NCI-H446 (cell line): ENCODE results near the gene NRN1.
"Not testable (repeated sequence)": the region's sequence is repeated elsewhere in the genome, so short reads cannot be mapped to it uniquely, and the experiment has no call there.

Experiments used
- DNase-seq, 2 experiments: peaks; one replicate each; lab custom pipeline; 2025; lab: John Stamatoyannopoulos, UW

NRN1 gene

GRCh38 chr6:5981126-5982026, 25.3 kb downstream of the NRN1 start:
- peak in 1 of 2 experiments; percentile 28 for DNase-seq

GRCh38 chr6:5979650-5980420, 26.9 kb downstream of the NRN1 start:
- DNase-seq, result no peak

GRCh38 chr6:5976811-5977210, 29.9 kb downstream of the NRN1 start:
- no peak for DNase-seq

- DNase-seq, result peak in 1 of 2 experiments; percentile 17
These were observed 37.6 kb downstream of the NRN1 start for GRCh38 chr6:5968817-5969734.

GRCh38 chr6:5968036-5968435, 38.7 kb downstream of the NRN1 start:
- not testable (repeated sequence) for DNase-seq

- DNase-seq, result no peak
These were observed 39.1 kb downstream of the NRN1 start for GRCh38 chr6:5967594-5967993.

- DNase-seq, result no peak
These were observed 43.9 kb downstream of the NRN1 start for GRCh38 chr6:5962794-5963193.

- no peak for DNase-seq
These were observed 44.9 kb downstream of the NRN1 start for GRCh38 chr6:5961836-5962235.

GRCh38 chr6:5960456-5960855, 46.3 kb downstream of the NRN1 start:
- DNase-seq, result no peak

GRCh38 chr6:5958921-5959320, 47.8 kb downstream of the NRN1 start:
- no peak for DNase-seq

GRCh38 chr6:5956939-5957338, 49.8 kb downstream of the NRN1 start:
- no peak for DNase-seq

GRCh38 chr6:5950361-5950785, 56.4 kb downstream of the NRN1 start:
- no peak for DNase-seq
